Measurements from ENCODE around the gene SUFU.

- TF ChIP-seq CTCF (IDR thresholded peaks at IDR 0.05) (no peak), EZH2 (IDR thresholded peaks at IDR 0.05) (no peak), EZH2phosphoT487 (IDR thresholded peaks at IDR 0.05) (no peak)
These were observed 1.2 kb downstream of the SUFU start for GRCh38 chr10:102504976-102505300.
